Measurements from ENCODE around the gene STK24.

The STK24 gene

GRCh38 chr13:98548230-98548629 lies 28.7 kb downstream of the STK24 start:
- ATAC-seq, result no peak
- no peak for TF ChIP-seq ISL1 (CRISPR knock-in tag; IDR thresholded peaks at IDR 0.05)

GRCh38 chr13:98547455-98547854 lies 29.5 kb downstream of the STK24 start:
- no peak for TF ChIP-seq BACH2 (CRISPR knock-in tag; IDR thresholded peaks at IDR 0.05; ENCODE audit: borderline replicate concordance)
- no peak for TF ChIP-seq CREB5 (CRISPR knock-in tag; IDR thresholded peaks at IDR 0.05; ENCODE audit: low read depth)
- no peak for TF ChIP-seq GLIS3 (CRISPR knock-in tag; IDR thresholded peaks at IDR 0.05)
- TF ChIP-seq CSRNP3 (CRISPR knock-in tag; IDR thresholded peaks at IDR 0.05), result no peak
- no peak for TF ChIP-seq TOX (CRISPR knock-in tag; IDR thresholded peaks at IDR 0.05; ENCODE audit: borderline replicate concordance)
- TF ChIP-seq TSHZ2 (CRISPR knock-in tag; IDR thresholded peaks at IDR 0.05), result no peak
- no peak for TF ChIP-seq ARNTL (CRISPR knock-in tag; IDR thresholded peaks at IDR 0.05; ENCODE audit: borderline replicate concordance, low read depth)
- TF ChIP-seq ZFP30 (CRISPR knock-in tag; IDR thresholded peaks at IDR 0.05), result no peak
- TF ChIP-seq CSDC2 (CRISPR knock-in tag; IDR thresholded peaks at IDR 0.05), result no peak
- TF ChIP-seq TCF4 (CRISPR knock-in tag; IDR thresholded peaks at IDR 0.05; ENCODE audit: borderline replicate concordance), result no peak
- TF ChIP-seq ZFP3 (CRISPR knock-in tag; IDR thresholded peaks at IDR 0.05), result no peak
- TF ChIP-seq PATZ1 (CRISPR knock-in tag; IDR thresholded peaks at IDR 0.05; ENCODE audit: borderline replicate concordance), result no peak
- no peak for TF ChIP-seq SNAI2 (CRISPR knock-in tag; IDR thresholded peaks at IDR 0.05)
- TF ChIP-seq ISL1 (CRISPR knock-in tag; IDR thresholded peaks at IDR 0.05), result no peak
- TF ChIP-seq ZNF8 (CRISPR knock-in tag; IDR thresholded peaks at IDR 0.05), result no peak
- no peak for TF ChIP-seq ZNF70 (CRISPR knock-in tag; IDR thresholded peaks at IDR 0.05)
- no peak for TF ChIP-seq RARB (CRISPR knock-in tag; IDR thresholded peaks at IDR 0.05)
- TF ChIP-seq OSR1 (CRISPR knock-in tag; IDR thresholded peaks at IDR 0.05), result no peak
- no peak for TF ChIP-seq ZNF565 (CRISPR knock-in tag; conservative IDR thresholded peaks at IDR 0.05; ENCODE audit: low read depth)
- no peak for ATAC-seq

GRCh38 chr13:98546402-98546801 lies 30.5 kb downstream of the STK24 start:
- no peak for ATAC-seq
- TF ChIP-seq ZC3H10 (CRISPR knock-in tag; IDR thresholded peaks at IDR 0.05), result no peak
- no peak for TF ChIP-seq PPARA (CRISPR knock-in tag; IDR thresholded peaks at IDR 0.05; ENCODE audit: borderline replicate concordance)
- no peak for TF ChIP-seq ZNF70 (CRISPR knock-in tag; IDR thresholded peaks at IDR 0.05)
- no peak for TF ChIP-seq SNAI2 (CRISPR knock-in tag; IDR thresholded peaks at IDR 0.05)
- no peak for TF ChIP-seq ZFP3 (CRISPR knock-in tag; IDR thresholded peaks at IDR 0.05)
- TF ChIP-seq CREB5 (CRISPR knock-in tag; IDR thresholded peaks at IDR 0.05; ENCODE audit: low read depth), result no peak
- TF ChIP-seq ZNF565 (CRISPR knock-in tag; conservative IDR thresholded peaks at IDR 0.05; ENCODE audit: low read depth), result no peak
- TF ChIP-seq RARB (CRISPR knock-in tag; IDR thresholded peaks at IDR 0.05), result no peak
- no peak for TF ChIP-seq CSDC2 (CRISPR knock-in tag; IDR thresholded peaks at IDR 0.05)
- no peak for TF ChIP-seq OSR1 (CRISPR knock-in tag; IDR thresholded peaks at IDR 0.05)
- no peak for TF ChIP-seq TSHZ2 (CRISPR knock-in tag; IDR thresholded peaks at IDR 0.05)
- no peak for TF ChIP-seq CSRNP3 (CRISPR knock-in tag; IDR thresholded peaks at IDR 0.05)
- no peak for TF ChIP-seq TCF4 (CRISPR knock-in tag; IDR thresholded peaks at IDR 0.05; ENCODE audit: borderline replicate concordance)
- no peak for TF ChIP-seq ARNTL (CRISPR knock-in tag; IDR thresholded peaks at IDR 0.05; ENCODE audit: borderline replicate concordance, low read depth)
- no peak for TF ChIP-seq ISL1 (CRISPR knock-in tag; IDR thresholded peaks at IDR 0.05)
- no peak for TF ChIP-seq ESRRG (CRISPR knock-in tag; IDR thresholded peaks at IDR 0.05)
- no peak for TF ChIP-seq TOX (CRISPR knock-in tag; IDR thresholded peaks at IDR 0.05; ENCODE audit: borderline replicate concordance)
